Hepatocyte (in vitro differentiated cells): ENCODE data around the gene GGTA1.

Experiments
- CTCF ChIP-seq: fragments of 200-600 bp; sonication (generic); IDR thresholded peaks from 2 replicates; pipeline ENCODE4 v1.5.1; 2016; ENCODE audit warnings: antibody characterized with exemption, mild to moderate bottlenecking; ENCODE audit not compliant: poor library complexity
- EZH2 ChIP-seq: fragments of 200-600 bp; sonication (generic); IDR thresholded peaks from 2 replicates; pipeline ENCODE4 v1.6.1; 2016; ENCODE audit warnings: antibody characterized with exemption, mild to moderate bottlenecking, borderline replicate concordance

- TF ChIP-seq CTCF (no peak), EZH2 (no peak)
Measured at GRCh38 chr9:121508415-121508814, 8.8 kb upstream of the GGTA1 start.
